IMR-90 (cell line): ENCODE results near the gene ACOT7. TPM values are rescaled to one million over a fixed set of nuclear protein-coding genes. Genes with fewer than 3 reads are reported as not detected.

Source experiments
- ATAC-seq: fragments of 200-7000 bp; cut with Tn5 transposase; 2 replicates; pipeline ENCODE4 v1.9.1; 2020; ENCODE audit warnings: low read depth, mild to moderate bottlenecking, moderate library complexity
- BruUV-seq: library from RNA; stranded (reverse); fragments of 400-500 nt; replicated peaks from 2 replicates; lab custom pipeline; 2021; lab: Mats Ljungman, UMichigan
- CTCF ChIA-PET: fragments of 300-600 bp; formaldehyde crosslinking; extraction: SDS; loops from one replicate; lab custom pipeline; 2021; ENCODE audit warnings: antibody characterized with exemption; lab: Yijun Ruan, JAX
- POLR2A ChIA-PET: fragments of 300-600 bp; sonication (Branson Sonifier 250); formaldehyde crosslinking; loops from one replicate; lab custom pipeline; 2022; ENCODE audit warnings: antibody characterized with exemption; ENCODE audit not compliant: unreplicated experiment; lab: Charles Lee
- DNase-seq: peaks from one replicate; pipeline ENCODE4 v3.0.0; 2013
- H2AFZ ChIP-seq: replicated peaks from 2 replicates; pipeline ENCODE3; 2013; ENCODE audit warnings: low read length, mild to moderate bottlenecking; ENCODE audit not compliant: poor library complexity
- H2AK5ac ChIP-seq: 2 replicates; pipeline ENCODE4 v1.6.1; 2013; ENCODE audit warnings: low read depth, low read length, inconsistent platforms
- H2AK9ac ChIP-seq: replicated peaks from 2 replicates; pipeline ENCODE3; 2013; ENCODE audit warnings: mild to moderate bottlenecking, low read depth, low read length, moderate library complexity; ENCODE audit not compliant: poor library complexity
- H2BK120ac ChIP-seq: 2 replicates; pipeline ENCODE4 v1.6.1; 2013; ENCODE audit warnings: low read depth, low read length, inconsistent platforms
- H2BK15ac ChIP-seq: 3 replicates; pipeline ENCODE4 v1.6.1; 2013; ENCODE audit warnings: low read depth, low read length, inconsistent platforms
- H2BK20ac ChIP-seq: 2 replicates; pipeline ENCODE4 v1.6.1; 2013; ENCODE audit warnings: low read depth, mild to moderate bottlenecking, inconsistent platforms, low read length, moderate library complexity
- H2BK5ac ChIP-seq: 2 replicates; pipeline ENCODE4 v1.6.1; 2013; ENCODE audit warnings: mild to moderate bottlenecking, low read depth, low read length, inconsistent platforms; ENCODE audit not compliant: poor library complexity, severe bottlenecking
- H3K14ac ChIP-seq: replicated peaks from 2 replicates; pipeline ENCODE4 v1.6.1; 2013; ENCODE audit warnings: low read depth, low read length, inconsistent platforms
- H3K18ac ChIP-seq: 2 replicates; pipeline ENCODE4 v1.6.1; 2013; ENCODE audit warnings: low read depth, low read length, control low read depth
- H3K23ac ChIP-seq: 2 replicates; pipeline ENCODE4 v1.6.1; 2013; ENCODE audit warnings: low read depth, low read length, inconsistent platforms
- H3K27ac ChIP-seq: 2 replicates; pipeline ENCODE4 v1.5.1; 2013; ENCODE audit warnings: mild to moderate bottlenecking, control low read depth, low read length; ENCODE audit not compliant: insufficient read depth
- H3K27me3 ChIP-seq: 2 replicates; pipeline ENCODE4 v1.6.1; 2013; ENCODE audit warnings: low read length; ENCODE audit not compliant: control insufficient read depth, insufficient read depth
- H3K36me3 ChIP-seq: 2 replicates; pipeline ENCODE4 v1.6.1; 2013; ENCODE audit warnings: low read length, mixed read lengths; ENCODE audit not compliant: control insufficient read depth, insufficient read depth
- H3K4ac ChIP-seq: 2 replicates; pipeline ENCODE4 v1.6.1; 2013; ENCODE audit warnings: low read depth, low read length, inconsistent platforms
- H3K4me1 ChIP-seq: 2 replicates; pipeline ENCODE4 v1.6.1; 2013; ENCODE audit warnings: low read length, mixed read lengths; ENCODE audit not compliant: control insufficient read depth, insufficient read depth
- H3K4me2 ChIP-seq: 2 replicates; pipeline ENCODE4 v1.6.1; 2013; ENCODE audit warnings: low read depth, mild to moderate bottlenecking, control low read depth, low read length, moderate library complexity
- H3K4me3 ChIP-seq: 2 replicates; pipeline ENCODE4 v1.5.1; 2013; ENCODE audit warnings: low read depth, mild to moderate bottlenecking, control low read depth, low read length, moderate library complexity; ENCODE audit not compliant: insufficient read depth
- H3K56ac ChIP-seq: 2 replicates; pipeline ENCODE4 v1.6.1; 2013; ENCODE audit warnings: low read length, inconsistent platforms; ENCODE audit not compliant: insufficient read depth; ENCODE audit errors: extremely low read depth
- H3K79me1 ChIP-seq, 2 experiments: 2 replicates each; pipeline ENCODE4 v1.6.1; 2013; ENCODE audit warnings: low read length in 2 of 2, inconsistent platforms in 1 of 2, low read depth in 1 of 2
- H3K9ac ChIP-seq: 2 replicates; pipeline ENCODE4 v1.6.1; 2013; ENCODE audit warnings: low read depth, low read length, control low read depth
- H3K9me1 ChIP-seq: 2 replicates; pipeline ENCODE4 v1.6.1; 2013; ENCODE audit warnings: low read length, inconsistent platforms; ENCODE audit not compliant: insufficient read depth
- H3K9me3 ChIP-seq: 2 replicates; pipeline ENCODE4 v1.6.1; 2013; ENCODE audit warnings: low read length; ENCODE audit not compliant: control insufficient read depth, insufficient read depth
- H4K20me1 ChIP-seq: 2 replicates; pipeline ENCODE4 v1.6.1; 2013; ENCODE audit warnings: low read length, inconsistent platforms; ENCODE audit not compliant: insufficient read depth
- H4K5ac ChIP-seq: 2 replicates; pipeline ENCODE4 v1.6.1; 2013; ENCODE audit warnings: mild to moderate bottlenecking, low read depth, low read length, control low read depth
- H4K8ac ChIP-seq, 2 experiments: 2 replicates each; pipeline ENCODE4 v1.6.1; 2013; ENCODE audit warnings: low read depth in 2 of 2, low read length in 2 of 2, control low read depth in 1 of 2, inconsistent platforms in 1 of 2
- H4K91ac ChIP-seq: 2 replicates; pipeline ENCODE4 v1.6.1; 2013; ENCODE audit warnings: low read depth, low read length, inconsistent platforms; ENCODE audit not compliant: insufficient read depth
- CEBPB ChIP-seq: IDR thresholded peaks from 2 replicates; pipeline ENCODE4 v1.6.1; 2012; ENCODE audit warnings: low read depth, low read length, improper control_type of control experiment
- CHD1 ChIP-seq: IDR thresholded peaks from 2 replicates; pipeline ENCODE4 v1.6.1; 2012; ENCODE audit warnings: low read depth, low read length, improper control_type of control experiment
- CTCF ChIP-seq: conservative IDR thresholded peaks from 2 replicates; pipeline ENCODE4 v1.5.1; 2012; ENCODE audit warnings: mild to moderate bottlenecking, low read depth, low read length, improper control_type of control experiment
- ELK1 ChIP-seq: fragments of 150-350 bp; IDR thresholded peaks from 2 replicates; pipeline ENCODE4 v1.6.1; 2016; ENCODE audit warnings: low read depth, mild to moderate bottlenecking, low read length, moderate library complexity, borderline replicate concordance
- MAFK ChIP-seq: IDR thresholded peaks from 2 replicates; pipeline ENCODE4 v1.6.1; 2012; ENCODE audit warnings: low read depth, low read length, improper control_type of control experiment
- MXI1 ChIP-seq: IDR thresholded peaks from 2 replicates; pipeline ENCODE4 v1.6.1; 2012; ENCODE audit warnings: low read depth, mild to moderate bottlenecking, low read length, moderate library complexity, borderline replicate concordance
- RAD21 ChIP-seq: IDR thresholded peaks from 2 replicates; pipeline ENCODE4 v1.6.1; 2012; ENCODE audit warnings: low read length, improper control_type of control experiment
- RCOR1 ChIP-seq: IDR thresholded peaks from 2 replicates; pipeline ENCODE4 v1.6.1; 2012; ENCODE audit warnings: mild to moderate bottlenecking, low read length, improper control_type of control experiment; ENCODE audit not compliant: insufficient replicate concordance
- RFX5 ChIP-seq: IDR thresholded peaks from 2 replicates; pipeline ENCODE4 v1.8.0; 2012; ENCODE audit warnings: low read depth, mild to moderate bottlenecking, low read length, moderate library complexity
- SMC3 ChIP-seq: fragments of 150-350 bp; IDR thresholded peaks from 2 replicates; pipeline ENCODE4 v1.6.1; 2016; ENCODE audit warnings: low read depth, mild to moderate bottlenecking, antibody characterized with exemption, low read length, moderate library complexity
- USF2 ChIP-seq: fragments of 150-350 bp; IDR thresholded peaks from 2 replicates; pipeline ENCODE4 v1.6.1; 2017; ENCODE audit warnings: mild to moderate bottlenecking, antibody characterized with exemption, low read length, low read depth
- WGBS, 2 experiments: methylation state at CpG; one replicate each; pipeline versions ENCODE4 v1.1.5 to v1.1.7; 2013; ENCODE audit warnings: missing lambda C conversion rate in 2 of 2; ENCODE audit not compliant: insufficient read length in 1 of 2; ENCODE audit errors: extremely low coverage in 2 of 2; 5-methylcytosine and 5-hydroxymethylcytosine counted together
- dilution Hi-C: fragments of 300-500 bp; cut with HindIII; formaldehyde crosslinking; loops from one replicate; pipeline ENCODE4 v1.14.3; 2018; ENCODE audit warnings: low sequenced_read_pairs; ENCODE audit not compliant: unreplicated experiment
- in situ Hi-C: fragments of 300-500 bp; cut with MboI; formaldehyde crosslinking; loops from 3 replicates; pipeline ENCODE4 v1.14.3; 2019; ENCODE audit warnings: low sequenced_read_pairs, inconsistent platforms, mixed read lengths
- intact Hi-C: fragments of 100-400 bp; cut with micrococcal nuclease; formaldehyde crosslinking; loops from 2 replicates; pipeline ENCODE4 v1.10.0; 2022
- polyA plus RNA-seq, 3 experiments: library from polyadenylated mRNA; depleted of rRNA; stranded (reverse); fragments of >200 nt; gene quantifications; 2 replicates each; pipeline ENCODE4 v1.2.3, GENCODE V29; 2012; ENCODE audit warnings: low replicate concordance in 1 of 3
- total RNA-seq: library from RNA; depleted of rRNA; stranded (reverse); fragments of >200 nt; gene quantifications from 2 replicates; pipeline ENCODE4 v1.2.3, GENCODE V29; 2012

The ACOT7 gene
- total and polyA plus RNA-seq, 2 of the 4 experiments (the other 2 are of a cell fraction), result 51.6 to 242 TPM

- TF ChIP-seq USF2 (no peak), CEBPB (no peak), RAD21 (no peak), RFX5 (no peak), ELK1 (no peak), MXI1 (no peak), CHD1 (no peak), MAFK (no peak), SMC3 (no peak), CTCF (no peak), RCOR1 (no peak)
- no peak overlapping the region for H3K4ac ChIP-seq
- POLR2A ChIA-PET, result no interaction called here
- dilution Hi-C loops (no loop called here), in situ Hi-C loops (no loop called here), intact Hi-C loops (no loop called here)
- no peak overlapping the region for H2AK9ac ChIP-seq
- no peak overlapping the region for H2BK15ac ChIP-seq
- H2AK5ac ChIP-seq, result no peak overlapping the region
- H2AFZ ChIP-seq, result no peak overlapping the region
- no peak overlapping the region for H3K4me3 ChIP-seq
- 40% methylated on average over 2 of the region's 11 CpGs; no CpG with 5 or more reads in 1 of the 2 experiments for WGBS, 2 experiments
- H4K91ac ChIP-seq, result no peak overlapping the region
- CTCF ChIA-PET, result no interaction called here
- DNase-seq (no peak), ATAC-seq (no peak)
- 0 out of 4 replicates have a peak, but pooled peaks cover 0 to 7% of the 10 kb centered on the region in 2 experiments for H3K79me1 ChIP-seq
- H2BK120ac ChIP-seq, result no peak overlapping the region
- no peak overlapping the region for H4K5ac ChIP-seq
- no peak overlapping the region for H4K8ac ChIP-seq
- no TSS peak for BruUV-seq
- no peak overlapping the region for H3K14ac ChIP-seq
- no peaks in the 10 kb centered on the region for H3K27me3 ChIP-seq
- H3K9me1 ChIP-seq, result peaks cover 3% of the 10 kb centered on the region; the same call in 1 of the 2 replicates
- H2BK20ac ChIP-seq, result no peak overlapping the region
- H3K4me1 ChIP-seq, result peaks cover 11% of the 10 kb centered on the region
- no peak overlapping the region for H3K4me2 ChIP-seq
- no peak overlapping the region for H3K27ac ChIP-seq
- H3K18ac ChIP-seq, result no peak overlapping the region
- no peak overlapping the region for H3K56ac ChIP-seq
- no peak overlapping the region for H3K9ac ChIP-seq
- no peak overlapping the region for H3K23ac ChIP-seq
- H3K9me3 ChIP-seq, result no peaks in the 10 kb centered on the region
- H2BK5ac ChIP-seq, result no peak overlapping the region
- peaks cover 8% of the 10 kb centered on the region; the same call in 1 of the 2 replicates for H4K20me1 ChIP-seq
- no peaks in the 10 kb centered on the region for H3K36me3 ChIP-seq
These were observed 126.9 kb downstream of the ACOT7 start for GRCh38 chr1:6266641-6267040.
